GM23338 (cell line): Measurements from ENCODE around the gene ZDHHC16. TPM values are rescaled to one million over a fixed set of nuclear protein-coding genes. Genes with fewer than 3 reads are reported as not detected.

Source experiments
- ATAC-seq: fragments of 200-7000 bp; cut with Tn5 transposase; 3 replicates; pipeline ENCODE4 v1.9.1; 2020
- DNase-seq: peaks from one replicate; pipeline ENCODE4 v3.0.0-alpha.2; 2015; ENCODE audit warnings: low spot score
- H2AFZ ChIP-seq: fragments of 200-600 bp; sonication (generic); 2 replicates; pipeline ENCODE4 v1.8.0; 2016; ENCODE audit warnings: antibody characterized with exemption, mild to moderate bottlenecking, moderate library complexity
- H3F3A ChIP-seq: fragments of 200-600 bp; sonication (generic); replicated peaks from 2 replicates; pipeline ENCODE4 v1.8.0; 2017; ENCODE audit warnings: antibody characterized with exemption, mixed run types, low read depth
- H3K27ac ChIP-seq: fragments of 200-600 bp; sonication (generic); 2 replicates; pipeline ENCODE4 v1.6.1; 2016; ENCODE audit warnings: low read depth
- H3K27me3 ChIP-seq: fragments of 200-600 bp; sonication (generic); 2 replicates; pipeline ENCODE4 v1.8.0; 2016; ENCODE audit warnings: mild to moderate bottlenecking, mixed run types, moderate library complexity; ENCODE audit not compliant: insufficient read depth
- H3K36me3 ChIP-seq: fragments of 200-600 bp; sonication (generic); 2 replicates; pipeline ENCODE4 v1.8.0; 2016; ENCODE audit warnings: mild to moderate bottlenecking; ENCODE audit not compliant: insufficient read depth
- H3K4me1 ChIP-seq: fragments of 200-600 bp; sonication (generic); 2 replicates; pipeline ENCODE4 v1.8.0; 2016; ENCODE audit warnings: mild to moderate bottlenecking, moderate library complexity; ENCODE audit not compliant: insufficient read depth
- H3K4me2 ChIP-seq: fragments of 200-600 bp; sonication (generic); 2 replicates; pipeline ENCODE4 v1.7.1; 2017; ENCODE audit warnings: mixed run types
- H3K4me3 ChIP-seq: fragments of 200-600 bp; sonication (generic); 2 replicates; pipeline ENCODE4 v1.6.1; 2016; ENCODE audit warnings: mixed run types
- H3K79me2 ChIP-seq: fragments of 200-600 bp; sonication (generic); replicated peaks from 2 replicates; pipeline ENCODE4 v1.8.0; 2017; ENCODE audit warnings: mild to moderate bottlenecking; ENCODE audit not compliant: insufficient read depth
- H3K9me2 ChIP-seq: fragments of 200-600 bp; sonication (generic); 2 replicates; pipeline ENCODE4 v1.8.0; 2017; ENCODE audit not compliant: insufficient read depth
- H4K20me1 ChIP-seq: fragments of 200-600 bp; sonication (generic); replicated peaks from 2 replicates; pipeline ENCODE4 v1.8.0; 2017; ENCODE audit warnings: mild to moderate bottlenecking; ENCODE audit not compliant: insufficient read depth
- H3K27ac Mint-ChIP-seq: 2 replicates; pipeline ENCODE4 v1.8.0; 2020; ENCODE audit warnings: inconsistent platforms, mild to moderate bottlenecking, moderate library complexity, mixed read lengths
- H3K27me3 Mint-ChIP-seq: 3 replicates; pipeline ENCODE4 v1.8.0; 2022; ENCODE audit warnings: low read depth, mild to moderate bottlenecking, moderate library complexity, mixed read lengths, inconsistent platforms; ENCODE audit not compliant: insufficient read depth, poor library complexity
- H3K36me3 Mint-ChIP-seq: 3 replicates; pipeline ENCODE4 v1.8.0; 2021; ENCODE audit warnings: low read depth, mild to moderate bottlenecking, inconsistent platforms, moderate library complexity, mixed read lengths
- H3K4me1 Mint-ChIP-seq: 3 replicates; pipeline ENCODE4 v1.8.0; 2020; ENCODE audit warnings: mild to moderate bottlenecking, inconsistent platforms, mixed read lengths
- H3K4me3 Mint-ChIP-seq: 3 replicates; pipeline ENCODE4 v1.8.0; 2021; ENCODE audit warnings: moderate library complexity, mild to moderate bottlenecking, inconsistent platforms, mixed read lengths
- H3K9me3 Mint-ChIP-seq: 3 replicates; pipeline ENCODE4 v1.8.0; 2020; ENCODE audit warnings: moderate library complexity, mild to moderate bottlenecking, inconsistent platforms, mixed read lengths
- CREB1 ChIP-seq: fragments of 250-450 bp; sonication (Bioruptor Pico); IDR thresholded peaks from 2 replicates; pipeline ENCODE4 v1.5.0; 2020; ENCODE audit warnings: low read depth, mild to moderate bottlenecking, moderate library complexity
- CTCF ChIP-seq, 2 experiments: fragments of 200-600 bp in 1 of 2; sonication (generic) in 1 of 2; conservative IDR thresholded peaks; 2 replicates each; pipeline versions ENCODE4 v1.5.1 to v1.6.1; 2016 to 2017; ENCODE audit warnings: antibody characterized with exemption in 2 of 2, low read depth in 2 of 2, mild to moderate bottlenecking in 2 of 2, moderate library complexity in 1 of 2
- EZH2 ChIP-seq: fragments of 200-600 bp; sonication (generic); IDR thresholded peaks from one replicate; pipeline ENCODE4 v1.8.0; 2017; ENCODE audit warnings: antibody characterized with exemption, mild to moderate bottlenecking, low read depth; ENCODE audit not compliant: unreplicated experiment
- EZH2phosphoT487 ChIP-seq: fragments of 200-600 bp; sonication (generic); IDR thresholded peaks from one replicate; pipeline ENCODE4 v1.8.1; 2018; ENCODE audit warnings: antibody characterized with exemption; ENCODE audit not compliant: unreplicated experiment
- JUNB ChIP-seq: IDR thresholded peaks from one replicate; pipeline ENCODE4 v1.6.1; 2016; ENCODE audit warnings: antibody characterized with exemption; ENCODE audit not compliant: unreplicated experiment
- NANOG ChIP-seq: IDR thresholded peaks from 2 replicates; pipeline ENCODE4 v1.6.1; 2016; ENCODE audit warnings: antibody characterized with exemption, borderline replicate concordance
- POLR2AphosphoS5 ChIP-seq: IDR thresholded peaks from 2 replicates; pipeline ENCODE4 v1.6.1; 2016; ENCODE audit warnings: antibody characterized with exemption, low read depth
- REST ChIP-seq: IDR thresholded peaks from one replicate; pipeline ENCODE4 v1.6.1; 2018; ENCODE audit warnings: antibody characterized with exemption; ENCODE audit not compliant: unreplicated experiment
- STAT1 ChIP-seq: IDR thresholded peaks from one replicate; pipeline ENCODE4 v1.6.1; 2016; ENCODE audit warnings: antibody characterized with exemption; ENCODE audit not compliant: unreplicated experiment
- ZNF114 ChIP-seq: fragments of 250-450 bp; sonication (Bioruptor Pico); IDR thresholded peaks from 2 replicates; pipeline ENCODE4 v1.5.0; 2020; ENCODE audit warnings: mild to moderate bottlenecking, moderate library complexity
- ZNF462 ChIP-seq: fragments of 250-450 bp; sonication (Bioruptor Pico); IDR thresholded peaks from 2 replicates; pipeline ENCODE4 v1.5.0; 2020; ENCODE audit warnings: mild to moderate bottlenecking, moderate library complexity
- polyA plus RNA-seq: library from polyadenylated mRNA; unstranded; fragments of >200 nt; fragmentation: Nextera tagmentation; extraction: Ambion mirVana; gene quantifications from 2 replicates; pipeline ENCODE4 v1.2.1, GENCODE V29; 2016
- total RNA-seq: library from RNA; depleted of rRNA; stranded (reverse); fragments of >200 nt; shearing (Covaris generic); gene quantifications from 2 replicates; pipeline ENCODE4 v1.2.3, GENCODE V29; 2014

Gene ZDHHC16
- total and polyA plus RNA-seq, 2 experiments from 2014 or later: 35.1 to 58.2 TPM

GRCh38 chr10:97445357-97445721 lies 636 bp upstream of the ZDHHC16 start:
- H3K9me3 Mint-ChIP-seq: no peaks in the 10 kb centered on the region
- ATAC-seq (peak; percentile 4), DNase-seq (no peak)
- H3K27ac Mint-ChIP-seq: peak overlapping the region; percentile 91
- H3K27ac ChIP-seq: peak overlapping the region; percentile 53
- peak overlapping the region; percentile 33; the same call in 1 of the 2 replicates for H2AFZ ChIP-seq
- H3K27me3 ChIP-seq: no peaks in the 10 kb centered on the region
- H3K4me2 ChIP-seq: peak overlapping the region; percentile 85
- H3K4me3 Mint-ChIP-seq: peak overlapping the region; percentile 93
- peaks cover 21% of the 10 kb centered on the region for H4K20me1 ChIP-seq
- TF ChIP-seq NANOG (no peak), EZH2phosphoT487 (no peak), JUNB (no peak), CTCF (conservative IDR thresholded peaks at IDR 0.05; ENCODE audit: low read depth in 2 of 2) (no peak), ZNF462 (CRISPR knock-in tag) (no peak), REST (no peak), ZNF114 (no peak), POLR2AphosphoS5 (no peak), STAT1 (no peak), CREB1 (CRISPR knock-in tag) (no peak), EZH2 (no peak)
- H3F3A ChIP-seq: 0 out of 2 replicates have a peak, but pooled peaks cover 3% of the 10 kb centered on the region
- H3K79me2 ChIP-seq: peaks cover 57% of the 10 kb centered on the region
- no peaks in the 10 kb centered on the region for H3K9me2 ChIP-seq
- peaks cover 11% of the 10 kb centered on the region for H3K4me1 ChIP-seq
- peaks cover 12% of the 10 kb centered on the region for H3K4me1 Mint-ChIP-seq
- H3K27me3 Mint-ChIP-seq: peaks cover 3% of the 10 kb centered on the region
- peak overlapping the region; percentile 88 for H3K4me3 ChIP-seq
- H3K36me3 ChIP-seq: peaks cover 8% of the 10 kb centered on the region; the same call in 1 of the 2 replicates
- H3K36me3 Mint-ChIP-seq: peaks cover 27% of the 10 kb centered on the region
